ENCODE data around the gene ISCU.

Gene ISCU

GRCh38 chr12:108586306-108586705 is 23.9 kb downstream of the ISCU start:
- H3F3A ChIP-seq (ENCODE audit: insufficient read depth): no peaks in the 10 kb centered on the region
- no peak overlapping the region for H2AFZ ChIP-seq (ENCODE audit: low read depth, low read length, severe bottlenecking)
- H3K79me2 ChIP-seq (ENCODE audit: insufficient read depth, low read length): no peaks in the 10 kb centered on the region
- no peak overlapping the region for H3K9ac ChIP-seq (ENCODE audit: low read length)
- TF ChIP-seq EZH2phosphoT487 (conservative IDR thresholded peaks at IDR 0.05; ENCODE audit: low read length) (no peak), CTCF (IDR thresholded peaks at IDR 0.05; ENCODE audit: insufficient read depth, low read length, poor library complexity, severe bottlenecking) (no peak)
- H4K20me1 ChIP-seq (ENCODE audit: low read depth, low read length): no peaks in the 10 kb centered on the region
- no peaks in the 10 kb centered on the region for H3K9me3 ChIP-seq (ENCODE audit: insufficient read depth, low read length)
- H3K27ac ChIP-seq (ENCODE audit: low read depth, low read length): no peak overlapping the region
- H3K4me2 ChIP-seq (ENCODE audit: low read depth, low read length, poor library complexity, severe bottlenecking): no peak overlapping the region
- H3K36me3 ChIP-seq (ENCODE audit: low read length): no peaks in the 10 kb centered on the region
- H3K27me3 ChIP-seq (ENCODE audit: low read length): no peaks in the 10 kb centered on the region
- no peak overlapping the region for H3K4me3 ChIP-seq (ENCODE audit: insufficient read depth, low read length, poor library complexity, severe bottlenecking)
- H3K9me2 ChIP-seq (replicated peaks; ENCODE audit: insufficient read depth, low read length): no peaks in the 10 kb centered on the region

DNA sequence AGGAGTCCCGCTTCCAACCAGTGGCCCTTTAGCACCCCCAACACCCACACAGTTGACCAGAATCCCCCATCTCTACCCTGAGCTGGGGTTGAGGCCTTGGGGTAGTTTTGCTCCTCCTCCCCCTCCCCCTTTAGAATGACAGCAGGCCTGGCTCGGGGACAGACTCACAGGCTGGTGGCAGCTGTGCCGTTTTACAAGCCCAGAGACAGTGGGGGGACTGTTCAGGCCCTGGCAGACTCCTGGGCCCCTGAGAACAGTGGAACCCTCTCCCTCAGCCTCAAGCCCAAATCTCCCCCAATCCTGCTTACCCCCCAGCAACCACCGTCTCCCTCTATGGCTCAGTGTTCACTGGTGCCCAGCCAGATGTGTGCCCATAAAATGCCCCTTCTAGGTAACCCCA is 25.4 kb downstream of the ISCU start:
- H2AFZ ChIP-seq (ENCODE audit: low read depth, low read length, severe bottlenecking): no peak overlapping the region
- no peak overlapping the region for H3K4me3 ChIP-seq (ENCODE audit: insufficient read depth, low read length, poor library complexity, severe bottlenecking)

DNA sequence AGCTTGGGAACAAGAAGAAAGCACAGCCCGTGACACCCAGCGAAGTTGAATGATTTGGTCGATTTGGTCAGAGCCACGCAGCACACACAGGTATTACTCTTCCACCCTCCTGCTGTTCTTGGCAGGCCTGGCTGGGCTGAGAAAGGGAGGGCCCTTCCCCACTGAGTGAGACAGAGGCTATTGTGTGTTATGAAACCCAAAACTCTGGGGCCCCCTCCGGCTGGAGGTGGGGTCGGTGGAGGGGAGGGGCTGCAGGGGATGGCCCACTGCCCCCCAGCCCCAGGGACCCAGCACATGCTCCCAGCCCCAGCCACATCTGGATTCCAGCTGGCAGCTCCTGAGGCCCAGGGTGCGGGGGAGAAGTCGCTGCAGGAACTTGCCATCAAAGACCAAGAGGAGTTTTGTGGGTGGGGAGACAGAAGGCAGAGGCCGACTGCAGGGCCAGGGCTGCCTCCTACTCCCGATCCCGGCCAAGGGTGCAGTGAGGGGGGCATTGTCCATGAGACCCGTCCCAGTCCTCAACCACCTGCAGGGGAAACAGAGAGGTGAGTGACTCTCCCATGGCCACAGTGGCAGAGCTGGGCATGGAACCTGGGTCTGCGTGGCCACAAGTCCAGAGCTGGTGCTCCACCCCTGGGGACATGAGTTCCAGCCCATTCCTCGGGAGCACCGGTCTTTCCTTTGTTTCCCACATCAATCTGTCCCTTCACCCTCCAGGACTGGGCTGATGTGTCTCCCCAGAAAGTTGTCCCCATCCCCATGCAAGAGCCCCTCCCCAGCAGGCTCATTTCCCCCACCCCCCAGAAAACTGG is 26.8 kb downstream of the ISCU start:
- Histone ChIP-seq H4K20me1 (ENCODE audit: low read depth, low read length) (no peaks in the 10 kb centered on the region), H3K4me3 (ENCODE audit: insufficient read depth, low read length, poor library complexity, severe bottlenecking) (no peak overlapping the region), H3K27me3 (ENCODE audit: low read length) (no peaks in the 10 kb centered on the region), H3K9me2 (replicated peaks; ENCODE audit: insufficient read depth, low read length) (no peaks in the 10 kb centered on the region), H3F3A (ENCODE audit: insufficient read depth) (no peaks in the 10 kb centered on the region), H3K36me3 (ENCODE audit: low read length) (no peaks in the 10 kb centered on the region), H3K4me2 (ENCODE audit: low read depth, low read length, poor library complexity, severe bottlenecking) (no peak overlapping the region), H3K9me3 (ENCODE audit: insufficient read depth, low read length) (no peaks in the 10 kb centered on the region), H3K79me2 (ENCODE audit: insufficient read depth, low read length) (no peaks in the 10 kb centered on the region), H2AFZ (ENCODE audit: low read depth, low read length, severe bottlenecking) (no peak overlapping the region), H3K27ac (ENCODE audit: low read depth, low read length) (no peak overlapping the region), H3K9ac (ENCODE audit: low read length) (no peak overlapping the region)
- TF ChIP-seq EZH2phosphoT487 (conservative IDR thresholded peaks at IDR 0.05; ENCODE audit: low read length) (no peak), CTCF (IDR thresholded peaks at IDR 0.05; ENCODE audit: insufficient read depth, low read length, poor library complexity, severe bottlenecking) (no peak)

More for the DNA sequence above, 25.4 kb downstream of the ISCU start:
- H3K9me2 ChIP-seq (replicated peaks; ENCODE audit: insufficient read depth, low read length): no peaks in the 10 kb centered on the region
- H3K4me2 ChIP-seq (ENCODE audit: low read depth, low read length, poor library complexity, severe bottlenecking): no peak overlapping the region
- H3K9ac ChIP-seq (ENCODE audit: low read length): no peak overlapping the region
- H3K9me3 ChIP-seq (ENCODE audit: insufficient read depth, low read length): no peaks in the 10 kb centered on the region
- H3F3A ChIP-seq (ENCODE audit: insufficient read depth): no peaks in the 10 kb centered on the region
- no peaks in the 10 kb centered on the region for H3K79me2 ChIP-seq (ENCODE audit: insufficient read depth, low read length)
- TF ChIP-seq CTCF (IDR thresholded peaks at IDR 0.05; ENCODE audit: insufficient read depth, low read length, poor library complexity, severe bottlenecking) (no peak), EZH2phosphoT487 (conservative IDR thresholded peaks at IDR 0.05; ENCODE audit: low read length) (no peak)
- H3K36me3 ChIP-seq (ENCODE audit: low read length): no peaks in the 10 kb centered on the region
- H3K27ac ChIP-seq (ENCODE audit: low read depth, low read length): no peak overlapping the region
- no peaks in the 10 kb centered on the region for H3K27me3 ChIP-seq (ENCODE audit: low read length)
- H4K20me1 ChIP-seq (ENCODE audit: low read depth, low read length): no peaks in the 10 kb centered on the region
